H9 (cell line): ENCODE measurements around the gene NCKAP5L. TPM values are rescaled to one million over a fixed set of nuclear protein-coding genes. Genes with fewer than 3 reads are reported as not detected.
A peak's percentile ranks its signal among the peaks of the same experiment; 100 is the strongest.

Source experiments
- DNase-seq: peaks from one replicate; pipeline ENCODE4 v3.0.0-alpha.2; 2017
- H2AFZ ChIP-seq: one replicate; pipeline ENCODE4 v1.6.1; 2013; ENCODE audit warnings: mild to moderate bottlenecking, low read length, control low read depth, moderate library complexity
- H2AK5ac ChIP-seq: 2 replicates; pipeline ENCODE4 v1.6.1; 2013; ENCODE audit warnings: low read length, control low read depth, mixed read lengths; ENCODE audit not compliant: insufficient read length
- H2BK120ac ChIP-seq: one replicate; pipeline ENCODE4 v1.6.1; 2013; ENCODE audit warnings: low read depth, mild to moderate bottlenecking, low read length, control low read depth, inconsistent platforms; ENCODE audit not compliant: poor library complexity, severe bottlenecking
- H2BK12ac ChIP-seq: 2 replicates; pipeline ENCODE4 v1.6.1; 2013; ENCODE audit warnings: low read length, control low read depth, mixed read lengths, low read depth; ENCODE audit not compliant: insufficient read length
- H2BK15ac ChIP-seq: 2 replicates; pipeline ENCODE4 v1.6.1; 2013; ENCODE audit warnings: low read depth, low read length, control low read depth
- H2BK20ac ChIP-seq: one replicate; pipeline ENCODE4 v1.6.1; 2013; ENCODE audit warnings: low read depth, mild to moderate bottlenecking, low read length, control low read depth, inconsistent platforms; ENCODE audit not compliant: poor library complexity, severe bottlenecking
- H2BK5ac ChIP-seq: 2 replicates; pipeline ENCODE4 v1.6.1; 2013; ENCODE audit warnings: low read length, control low read depth, mixed read lengths; ENCODE audit not compliant: insufficient read length
- H3K14ac ChIP-seq: 2 replicates; pipeline ENCODE4 v1.6.1; 2013; ENCODE audit warnings: low read length, control low read depth; ENCODE audit not compliant: insufficient read depth
- H3K18ac ChIP-seq: 2 replicates; pipeline ENCODE4 v1.6.1; 2013; ENCODE audit warnings: low read depth, mild to moderate bottlenecking, mixed read lengths, low read length, control low read depth; ENCODE audit not compliant: insufficient read length
- H3K23ac ChIP-seq: 2 replicates; pipeline ENCODE4 v1.6.1; 2013; ENCODE audit warnings: low read length, control low read depth, mixed read lengths, low read depth; ENCODE audit not compliant: insufficient read length
- H3K23me2 ChIP-seq: 2 replicates; pipeline ENCODE4 v1.6.1; 2013; ENCODE audit warnings: low read depth, mild to moderate bottlenecking, mixed read lengths, low read length, control low read depth; ENCODE audit not compliant: insufficient read length, poor library complexity, severe bottlenecking
- H3K27ac ChIP-seq: 2 replicates; pipeline ENCODE4 v1.5.1; 2013; ENCODE audit warnings: low read length, control low read depth, mixed read lengths, low read depth; ENCODE audit not compliant: insufficient read length
- H3K27me3 ChIP-seq: 2 replicates; pipeline ENCODE4 v1.6.1; 2013; ENCODE audit warnings: low read length, control low read depth, inconsistent platforms; ENCODE audit not compliant: insufficient read depth
- H3K4ac ChIP-seq: 2 replicates; pipeline ENCODE4 v1.6.1; 2013; ENCODE audit warnings: low read depth, mild to moderate bottlenecking, control low read depth, inconsistent platforms, low read length, moderate library complexity
- H3K4me1 ChIP-seq: 2 replicates; pipeline ENCODE4 v1.6.1; 2013; ENCODE audit warnings: low read length, control low read depth, inconsistent platforms; ENCODE audit not compliant: insufficient read depth
- H3K4me2 ChIP-seq: 2 replicates; pipeline ENCODE4 v1.6.1; 2013; ENCODE audit warnings: low read length, control low read depth, mixed read lengths; ENCODE audit not compliant: insufficient read length, insufficient read depth
- H3K56ac ChIP-seq: 2 replicates; pipeline ENCODE4 v1.6.1; 2013; ENCODE audit warnings: low read depth, mild to moderate bottlenecking, mixed read lengths, low read length, control low read depth; ENCODE audit not compliant: insufficient read length
- H3K79me1 ChIP-seq: 2 replicates; pipeline ENCODE4 v1.6.1; 2013; ENCODE audit warnings: low read depth, mild to moderate bottlenecking, moderate library complexity, low read length, control low read depth, inconsistent platforms; ENCODE audit not compliant: insufficient read depth, poor library complexity, severe bottlenecking
- H3K79me2 ChIP-seq: 2 replicates; pipeline ENCODE4 v1.6.1; 2013; ENCODE audit warnings: low read length, control low read depth, inconsistent platforms; ENCODE audit not compliant: insufficient read depth
- H3K9ac ChIP-seq: 2 replicates; pipeline ENCODE4 v1.6.1; 2013; ENCODE audit warnings: low read length, control low read depth, mixed read lengths; ENCODE audit not compliant: insufficient read length; ENCODE audit errors: extremely low read depth
- H3K9me3 ChIP-seq: one replicate; pipeline ENCODE4 v1.6.1; 2013; ENCODE audit warnings: low read depth, low read length, inconsistent platforms; ENCODE audit not compliant: control insufficient read depth
- H3T11ph ChIP-seq: one replicate; pipeline ENCODE4 v1.6.1; 2013; ENCODE audit warnings: mild to moderate bottlenecking, low read length, control low read depth, inconsistent platforms
- H4K20me1 ChIP-seq: one replicate; pipeline ENCODE4 v1.6.1; 2013; ENCODE audit not compliant: control insufficient read depth, insufficient read length, insufficient read depth
- H4K5ac ChIP-seq: 2 replicates; pipeline ENCODE4 v1.6.1; 2013; ENCODE audit warnings: low read depth, mild to moderate bottlenecking, mixed read lengths, low read length, control low read depth; ENCODE audit not compliant: insufficient read length
- H4K8ac ChIP-seq: replicated peaks from 2 replicates; pipeline ENCODE4 v1.6.1; 2013; ENCODE audit warnings: low read length, control low read depth, mixed read lengths, low read depth; ENCODE audit not compliant: insufficient read length
- H4K91ac ChIP-seq: 2 replicates; pipeline ENCODE4 v1.6.1; 2013; ENCODE audit warnings: low read depth, mild to moderate bottlenecking, moderate library complexity, mixed read lengths, low read length, control low read depth; ENCODE audit not compliant: insufficient read length
- H3K27ac Mint-ChIP-seq, 3 experiments: 2 replicates in 2 of 3; 3 replicates in 1 of 3; pipeline ENCODE4 v1.8.0; 2020 to 2021; ENCODE audit warnings: mixed read lengths in 3 of 3, mild to moderate bottlenecking in 1 of 3, moderate library complexity in 1 of 3
- H3K27me3 Mint-ChIP-seq: 2 replicates; pipeline ENCODE4 v1.8.0; 2021; ENCODE audit warnings: low read depth, mild to moderate bottlenecking, moderate library complexity, mixed read lengths
- H3K36me3 Mint-ChIP-seq, 3 experiments: 2 replicates in 2 of 3; 3 replicates in 1 of 3; pipeline ENCODE4 v1.8.0; 2020 to 2021; ENCODE audit warnings: low read depth in 3 of 3, mixed read lengths in 3 of 3; ENCODE audit not compliant: insufficient read depth in 1 of 3
- H3K4me1 Mint-ChIP-seq, 2 experiments: 2 replicates each; pipeline ENCODE4 v1.8.0; 2020; ENCODE audit warnings: mixed read lengths in 2 of 2
- H3K4me3 Mint-ChIP-seq, 2 experiments: 2 replicates in 1 of 2; 3 replicates in 1 of 2; pipeline ENCODE4 v1.8.0; 2020 to 2021; ENCODE audit warnings: mild to moderate bottlenecking in 2 of 2, mixed read lengths in 2 of 2, moderate library complexity in 1 of 2
- H3K9me3 Mint-ChIP-seq, 2 experiments: 2 replicates in 1 of 2; 3 replicates in 1 of 2; pipeline ENCODE4 v1.8.0; 2020; ENCODE audit warnings: mild to moderate bottlenecking in 2 of 2, mixed read lengths in 2 of 2, moderate library complexity in 1 of 2
- WGBS: extraction: QIAGEN DNeasy Blood & Tissue Kit; methylation state at CpG from one replicate; pipeline ENCODE4 v1.1.7; 2013; ENCODE audit warnings: missing lambda C conversion rate, low lambda C conversion rate, mixed read lengths; ENCODE audit not compliant: insufficient read length; ENCODE audit errors: extremely low coverage; 5-methylcytosine and 5-hydroxymethylcytosine counted together
- total RNA-seq: library from RNA; stranded (reverse); gene quantifications from 2 replicates; pipeline ENCODE4 v1.2.1, GENCODE V29; 2021
- TF ChIP-seq, protein P1 (sequence below): fragments of 200-600 bp; sonication (generic); conservative IDR thresholded peaks from 3 replicates; pipeline ENCODE4 v1.8.0; 2021; ENCODE audit warnings: antibody characterized with exemption, mild to moderate bottlenecking

NCKAP5L gene
- total RNA-seq, 1 experiment from 2014 or later: 27.7 TPM

DNA sequence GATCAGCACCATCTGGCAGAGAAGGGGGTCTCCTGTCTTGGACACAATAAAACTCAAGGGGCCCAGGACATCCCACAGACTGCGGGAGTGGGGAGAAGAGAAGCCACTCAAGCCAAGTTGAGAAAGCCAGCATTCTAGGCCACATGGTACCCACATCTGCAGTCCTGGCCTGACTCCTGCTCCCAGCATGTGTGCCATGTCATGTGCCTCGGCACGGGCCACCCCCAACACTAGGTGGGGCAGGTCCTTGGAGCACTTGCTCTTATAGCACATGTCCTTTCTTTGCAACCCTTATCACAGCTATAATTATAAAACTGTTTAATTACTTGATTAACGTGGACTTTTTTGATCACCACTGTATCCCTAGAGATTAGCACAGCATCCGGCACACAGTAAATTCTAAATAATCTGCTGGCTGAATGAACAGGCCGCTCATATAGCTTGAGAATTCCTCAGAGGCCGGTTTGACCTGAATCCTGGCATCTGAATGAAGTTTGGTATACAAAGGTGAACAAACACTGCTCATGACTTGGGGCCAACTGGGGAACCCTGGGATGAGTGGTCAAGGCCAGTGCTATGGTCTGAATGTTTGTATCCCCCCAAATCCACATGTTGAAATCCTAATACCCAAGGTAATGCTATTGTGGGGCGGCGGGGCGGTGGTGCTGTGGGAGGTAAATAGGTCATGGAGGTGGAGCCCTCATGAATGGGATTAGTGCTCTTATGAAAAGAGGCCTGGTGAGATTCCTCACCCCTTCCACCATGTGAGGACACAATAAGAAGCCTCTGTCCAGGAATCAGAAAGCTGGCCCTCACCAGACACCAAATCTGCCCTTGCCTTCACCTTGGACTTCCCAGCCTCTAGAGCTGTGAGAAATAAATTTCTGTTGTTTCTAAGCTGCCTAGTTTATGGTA lies 6.6 kb downstream of the NCKAP5L start:
- Histone ChIP-seq H3K27ac (no peak overlapping the region), H2BK15ac (no peak overlapping the region), H3K23me2 (no peaks in the 10 kb centered on the region), H3K79me1 (peaks cover 2% of the 10 kb centered on the region), H3K79me2 (peaks cover 2% of the 10 kb centered on the region; the same call in 1 of the 2 replicates), H3K4ac (no peak overlapping the region), H4K20me1 (no peaks in the 10 kb centered on the region), H3K23ac (no peak overlapping the region), H2BK12ac (no peak overlapping the region), H2BK120ac (no peak overlapping the region), H3T11ph (no peak overlapping the region), H2BK20ac (no peak overlapping the region), H2AK5ac (no peak overlapping the region), H2BK5ac (no peak overlapping the region), H3K4me1 (no peaks in the 10 kb centered on the region; the same call in 1 of the 2 replicates), H3K27me3 (no peaks in the 10 kb centered on the region), H3K14ac (no peak overlapping the region; the same call in 1 of the 2 replicates), H3K9ac (no peak overlapping the region), H4K5ac (no peak overlapping the region), H4K8ac (no peak overlapping the region), H4K91ac (no peak overlapping the region), H3K56ac (no peak overlapping the region), H3K18ac (no peak overlapping the region), H3K4me2 (no peak overlapping the region), H3K9me3 (no peaks in the 10 kb centered on the region), H2AFZ (no peak overlapping the region)
- Mint-ChIP-seq H3K4me3 (no peak overlapping the region), H3K9me3 (no peaks in the 10 kb centered on the region), H3K4me1 (peaks cover 30 to 52% of the 10 kb centered on the region in 2 experiments), H3K27ac (peak overlapping the region in 1 of 3 experiments; percentile 86; a peak in 1 of 7 replicates), H3K36me3 (peaks cover 13 to 16% (median 14%) of the 10 kb centered on the region in 3 experiments), H3K27me3 (no peaks in the 10 kb centered on the region)
- no peak for DNase-seq
- TF ChIP-seq, protein P1, sequence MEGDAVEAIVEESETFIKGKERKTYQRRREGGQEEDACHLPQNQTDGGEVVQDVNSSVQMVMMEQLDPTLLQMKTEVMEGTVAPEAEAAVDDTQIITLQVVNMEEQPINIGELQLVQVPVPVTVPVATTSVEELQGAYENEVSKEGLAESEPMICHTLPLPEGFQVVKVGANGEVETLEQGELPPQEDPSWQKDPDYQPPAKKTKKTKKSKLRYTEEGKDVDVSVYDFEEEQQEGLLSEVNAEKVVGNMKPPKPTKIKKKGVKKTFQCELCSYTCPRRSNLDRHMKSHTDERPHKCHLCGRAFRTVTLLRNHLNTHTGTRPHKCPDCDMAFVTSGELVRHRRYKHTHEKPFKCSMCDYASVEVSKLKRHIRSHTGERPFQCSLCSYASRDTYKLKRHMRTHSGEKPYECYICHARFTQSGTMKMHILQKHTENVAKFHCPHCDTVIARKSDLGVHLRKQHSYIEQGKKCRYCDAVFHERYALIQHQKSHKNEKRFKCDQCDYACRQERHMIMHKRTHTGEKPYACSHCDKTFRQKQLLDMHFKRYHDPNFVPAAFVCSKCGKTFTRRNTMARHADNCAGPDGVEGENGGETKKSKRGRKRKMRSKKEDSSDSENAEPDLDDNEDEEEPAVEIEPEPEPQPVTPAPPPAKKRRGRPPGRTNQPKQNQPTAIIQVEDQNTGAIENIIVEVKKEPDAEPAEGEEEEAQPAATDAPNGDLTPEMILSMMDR: no peak
- no CpG with 5 or more reads among the region's 10 CpGs for WGBS
